NT2/D1 (cell line): ENCODE data around the gene PLCB1.

Source experiments
- SUZ12 ChIP-seq: IDR thresholded peaks from 2 replicates; pipeline ENCODE4 v1.6.1; 2011; ENCODE audit not compliant: insufficient read length, insufficient read depth; ENCODE audit errors: extremely low read depth
- YY1 ChIP-seq: IDR thresholded peaks from 2 replicates; pipeline ENCODE4 v1.6.1; 2011; ENCODE audit not compliant: insufficient read length, insufficient read depth
- ZNF274 ChIP-seq: IDR thresholded peaks from 2 replicates; pipeline ENCODE4 v1.6.1; 2011; ENCODE audit warnings: mild to moderate bottlenecking, low read depth, low read length

GRCh38 chr20:8583566-8584043 is 451.5 kb downstream of the PLCB1 start:
- TF ChIP-seq ZNF274 (no peak), SUZ12 (no peak), YY1 (no peak)
